AG04449 (cell line): ENCODE data around the gene ADRM1.

ENCODE experiments used
- CTCF ChIA-PET: fragments of 350-600 bp; formaldehyde crosslinking; extraction: SDS; loops from one replicate; lab custom pipeline; 2021; ENCODE audit warnings: antibody characterized with exemption; lab: Yijun Ruan, JAX
- POLR2A ChIA-PET: fragments of 400-600, 350-600 bp; formaldehyde crosslinking; extraction: SDS; loops from one replicate; lab custom pipeline; 2020; ENCODE audit warnings: antibody characterized with exemption, inconsistent platforms; lab: Yijun Ruan, JAX
- DNase-seq: peaks from one replicate; pipeline ENCODE4 v3.0.0-alpha.2; 2010; ENCODE audit warnings: low read depth, low spot score
- H3K4me3 ChIP-seq: 2 replicates; pipeline ENCODE4 v1.5.1; 2011; ENCODE audit warnings: low read depth, mild to moderate bottlenecking, control low read depth, low read length
- CTCF ChIP-seq: IDR thresholded peaks from one replicate; pipeline ENCODE4 v1.5.1; 2011; ENCODE audit warnings: mild to moderate bottlenecking, moderate library complexity, low read length, control low read depth, inconsistent platforms; ENCODE audit not compliant: insufficient read depth; ENCODE audit errors: missing control alignments

Gene ADRM1

GRCh38 chr20:62259294-62259565 lies 43.6 kb upstream of the ADRM1 start:
- POLR2A ChIA-PET = no interaction called here
- no peak for TF ChIP-seq CTCF
- no peak for DNase-seq
- CTCF ChIA-PET = interaction anchor here (1.1 to 4.7 kb wide), 2 partner anchors 13 to 248 kb away, joined by 3 to 15 read pairs; no protein-coding TSS in a partner anchor
- H3K4me3 ChIP-seq = no peak overlapping the region

GRCh38 chr20:62262064-62262463 lies 40.7 kb upstream of the ADRM1 start:
- POLR2A ChIA-PET = no interaction called here
- no peak for DNase-seq
- CTCF ChIA-PET = no interaction called here
- no peak for TF ChIP-seq CTCF
- no peak overlapping the region for H3K4me3 ChIP-seq

- no peak for TF ChIP-seq CTCF
- CTCF ChIA-PET = no interaction called here
- no peak for DNase-seq
- H3K4me3 ChIP-seq = no peak overlapping the region
- POLR2A ChIA-PET = no interaction called here
Observed at GRCh38 chr20:62263396-62263795, 39.4 kb upstream of the ADRM1 start.

- no peak for TF ChIP-seq CTCF
- no peak for DNase-seq
- ChIA-PET CTCF (interaction anchor here (1.1 kb wide), 1 partner anchor 19 kb away, joined by 3 read pairs; no protein-coding TSS in a partner anchor), POLR2A (no interaction called here)
- H3K4me3 ChIP-seq = no peak overlapping the region
Observed at GRCh38 chr20:62265365-62265764, 37.4 kb upstream of the ADRM1 start.

GRCh38 chr20:62266340-62266739 lies 36.5 kb upstream of the ADRM1 start:
- TF ChIP-seq CTCF = no peak
- ChIA-PET POLR2A (no interaction called here), CTCF (interaction anchor here (0.6 to 1.6 kb wide), 2 partner anchors 20 to 36 kb away, joined by 3 to 7 read pairs; partner anchors contain the start of gene ADRM1)
- DNase-seq = no peak
- H3K4me3 ChIP-seq = no peak overlapping the region

GRCh38 chr20:62266851-62267250 lies 35.9 kb upstream of the ADRM1 start:
- POLR2A ChIA-PET = no interaction called here
- TF ChIP-seq CTCF = no peak
- H3K4me3 ChIP-seq = no peak overlapping the region
- CTCF ChIA-PET = interaction anchor here (1.6 kb wide), 1 partner anchor 35 kb away, joined by 7 read pairs; the partner anchor contains the start of gene ADRM1
- DNase-seq = no peak
